PC-9 (cell line): ENCODE data around the gene FAM168A. TPM values are rescaled to one million over a fixed set of nuclear protein-coding genes. Genes with fewer than 3 reads are reported as not detected.

Experiments
- BruUV-seq: library from RNA; stranded (reverse); fragments of 400-500 nt; replicated peaks from 2 replicates; lab custom pipeline; 2021; lab: Mats Ljungman, UMichigan
- CTCF ChIA-PET: fragments of 300-600 bp; sonication (Branson Sonifier 250); formaldehyde crosslinking; loops from one replicate; lab custom pipeline; 2022; ENCODE audit warnings: antibody characterized with exemption; lab: Charles Lee
- POLR2A ChIA-PET: fragments of 300-600 bp; sonication (Branson Sonifier 250); formaldehyde crosslinking; loops from one replicate; lab custom pipeline; 2022; ENCODE audit warnings: antibody characterized with exemption; ENCODE audit not compliant: unreplicated experiment; lab: Charles Lee
- DNase-seq, 2 experiments: peaks; one replicate each; pipeline versions ENCODE4 v3.0.0 to v3.0.0-alpha.2; 2015 to 2022; ENCODE audit warnings: mixed read lengths in 1 of 2
- H2AFZ ChIP-seq: fragments of 200-600 bp; sonication (generic); 2 replicates; pipeline ENCODE4 v1.8.1; 2017; ENCODE audit warnings: antibody characterized with exemption
- H3F3A ChIP-seq: fragments of 200-600 bp; sonication (generic); 2 replicates; pipeline ENCODE4 v1.8.1; 2017; ENCODE audit warnings: antibody characterized with exemption, mild to moderate bottlenecking, low read depth; ENCODE audit not compliant: insufficient read depth
- H3K27ac ChIP-seq: fragments of 200-600 bp; sonication (generic); 2 replicates; pipeline ENCODE4 v1.6.1; 2016; ENCODE audit warnings: mixed run types
- H3K27me3 ChIP-seq: fragments of 200-600 bp; sonication (generic); 2 replicates; pipeline ENCODE4 v1.6.1; 2016; ENCODE audit warnings: low read depth, mixed run types; ENCODE audit not compliant: insufficient read depth
- H3K36me3 ChIP-seq: fragments of 200-600 bp; sonication (generic); 2 replicates; pipeline ENCODE4 v1.6.1; 2016; ENCODE audit warnings: low read depth, mixed run types
- H3K4me1 ChIP-seq: fragments of 200-600 bp; sonication (generic); replicated peaks from 2 replicates; pipeline ENCODE4 v1.6.1; 2016; ENCODE audit warnings: mixed run types; ENCODE audit not compliant: insufficient read depth
- H3K4me2 ChIP-seq: fragments of 200-600 bp; sonication (generic); 2 replicates; pipeline ENCODE4 v1.6.1; 2017; ENCODE audit warnings: mixed run types
- H3K4me3 ChIP-seq: fragments of 200-600 bp; sonication (generic); 2 replicates; pipeline ENCODE4 v1.6.1; 2016; ENCODE audit warnings: mixed run types
- H3K79me2 ChIP-seq: fragments of 200-600 bp; sonication (generic); 2 replicates; pipeline ENCODE4 v1.6.1; 2017; ENCODE audit warnings: low read depth, mixed run types
- H3K9me2 ChIP-seq: fragments of 200-600 bp; sonication (generic); 2 replicates; pipeline ENCODE4 v1.8.1; 2017; ENCODE audit warnings: mild to moderate bottlenecking; ENCODE audit not compliant: insufficient read depth
- H3K9me3 ChIP-seq: fragments of 200-600 bp; sonication (generic); 2 replicates; pipeline ENCODE4 v1.8.1; 2016; ENCODE audit warnings: low read depth; ENCODE audit not compliant: insufficient read depth
- H4K20me1 ChIP-seq: fragments of 200-600 bp; sonication (generic); 2 replicates; pipeline ENCODE4 v1.8.1; 2017; ENCODE audit not compliant: insufficient read depth
- EZH2 ChIP-seq: fragments of 200-600 bp; sonication (generic); IDR thresholded peaks from 2 replicates; pipeline ENCODE4 v1.8.0; 2017; ENCODE audit warnings: antibody characterized with exemption, low read depth
- intact Hi-C: fragments of 100-400 bp; cut with micrococcal nuclease; formaldehyde crosslinking; loops from one replicate; pipeline ENCODE4 v1.10.0; 2022; ENCODE audit not compliant: unreplicated experiment
- total RNA-seq: library from RNA; stranded (reverse); gene quantifications from 2 replicates; pipeline ENCODE4 v1.2.3, GENCODE V29; 2021
- TF ChIP-seq, protein P1 (sequence below): fragments of 200-600 bp; sonication (generic); conservative IDR thresholded peaks from 2 replicates; pipeline ENCODE4 v1.6.1; 2017; ENCODE audit warnings: mixed run types, antibody characterized with exemption, mild to moderate bottlenecking, moderate library complexity

The FAM168A gene
- total RNA-seq, 1 experiment from 2014 or later, result 51.2 TPM

DNA sequence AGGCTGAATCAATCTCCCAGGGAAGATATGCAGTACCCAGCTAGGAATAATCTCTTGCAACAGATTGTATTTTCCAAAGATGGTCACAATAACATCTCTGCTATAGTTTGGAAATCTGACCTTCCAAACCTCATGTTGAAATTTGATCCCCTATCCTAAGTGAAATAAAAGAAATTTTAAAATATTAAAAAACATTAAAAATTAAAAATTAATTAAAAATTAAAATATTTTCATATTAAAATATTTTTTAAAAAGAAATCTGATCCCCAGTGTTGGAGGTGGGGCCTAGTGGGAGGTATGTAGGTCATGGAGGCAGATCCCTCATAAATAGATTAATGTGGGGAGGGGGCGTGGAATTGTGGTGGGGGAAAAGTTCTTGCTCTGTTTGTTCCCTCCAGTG, 79.7 kb downstream of the FAM168A start:
- BruUV-seq, result no TSS peak
- Histone ChIP-seq H3K9me2 (no peaks in the 10 kb centered on the region), H3K9me3 (no peaks in the 10 kb centered on the region), H4K20me1 (no peaks in the 10 kb centered on the region), H3K36me3 (no peaks in the 10 kb centered on the region), H3K4me2 (no peak overlapping the region), H3K4me1 (no peaks in the 10 kb centered on the region), H3K27me3 (no peaks in the 10 kb centered on the region), H3K79me2 (no peaks in the 10 kb centered on the region), H3F3A (0 out of 2 replicates have a peak, but pooled peaks cover 3% of the 10 kb centered on the region), H2AFZ (no peak overlapping the region), H3K27ac (no peak overlapping the region), H3K4me3 (no peak overlapping the region)
- no peak for DNase-seq
- POLR2A ChIA-PET, result no interaction called here
- intact Hi-C loops, result no loop called here
- CTCF ChIA-PET, result no interaction called here
- no peak for TF ChIP-seq EZH2
- TF ChIP-seq, protein P1, sequence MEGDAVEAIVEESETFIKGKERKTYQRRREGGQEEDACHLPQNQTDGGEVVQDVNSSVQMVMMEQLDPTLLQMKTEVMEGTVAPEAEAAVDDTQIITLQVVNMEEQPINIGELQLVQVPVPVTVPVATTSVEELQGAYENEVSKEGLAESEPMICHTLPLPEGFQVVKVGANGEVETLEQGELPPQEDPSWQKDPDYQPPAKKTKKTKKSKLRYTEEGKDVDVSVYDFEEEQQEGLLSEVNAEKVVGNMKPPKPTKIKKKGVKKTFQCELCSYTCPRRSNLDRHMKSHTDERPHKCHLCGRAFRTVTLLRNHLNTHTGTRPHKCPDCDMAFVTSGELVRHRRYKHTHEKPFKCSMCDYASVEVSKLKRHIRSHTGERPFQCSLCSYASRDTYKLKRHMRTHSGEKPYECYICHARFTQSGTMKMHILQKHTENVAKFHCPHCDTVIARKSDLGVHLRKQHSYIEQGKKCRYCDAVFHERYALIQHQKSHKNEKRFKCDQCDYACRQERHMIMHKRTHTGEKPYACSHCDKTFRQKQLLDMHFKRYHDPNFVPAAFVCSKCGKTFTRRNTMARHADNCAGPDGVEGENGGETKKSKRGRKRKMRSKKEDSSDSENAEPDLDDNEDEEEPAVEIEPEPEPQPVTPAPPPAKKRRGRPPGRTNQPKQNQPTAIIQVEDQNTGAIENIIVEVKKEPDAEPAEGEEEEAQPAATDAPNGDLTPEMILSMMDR, result no peak

DNA sequence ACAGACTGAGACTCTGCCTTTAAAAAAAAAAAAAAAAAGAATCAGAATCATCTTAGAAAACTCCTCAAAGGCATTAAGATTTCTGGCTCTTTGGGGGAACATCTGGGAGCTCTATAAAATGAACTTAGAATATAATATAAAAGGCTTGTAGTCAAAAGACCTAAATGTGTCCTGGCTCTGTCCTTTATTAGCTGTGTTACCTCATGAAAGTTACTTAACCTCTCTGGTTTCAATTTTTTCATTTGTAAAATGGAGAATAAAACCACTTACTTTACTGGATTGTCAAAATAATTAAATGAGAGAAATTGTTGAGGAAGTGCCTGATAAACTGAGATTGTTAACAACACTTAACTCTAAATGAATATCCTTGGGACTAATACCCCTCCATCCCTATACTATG, 81.8 kb downstream of the FAM168A start:
- Histone ChIP-seq H3K27ac (no peak overlapping the region), H3K9me2 (no peaks in the 10 kb centered on the region), H3K9me3 (no peaks in the 10 kb centered on the region), H4K20me1 (no peaks in the 10 kb centered on the region), H3K4me2 (no peak overlapping the region), H3K4me3 (no peak overlapping the region), H3K36me3 (no peaks in the 10 kb centered on the region), H3F3A (no peaks in the 10 kb centered on the region), H2AFZ (no peak overlapping the region), H3K79me2 (no peaks in the 10 kb centered on the region), H3K27me3 (no peaks in the 10 kb centered on the region), H3K4me1 (no peaks in the 10 kb centered on the region)
- POLR2A ChIA-PET, result interaction anchor here (0.6 kb wide), 2 partner anchors 14 to 71 kb away, joined by 6 to 7 read pairs; no protein-coding TSS in a partner anchor
- intact Hi-C loops, result no loop called here
- DNase-seq, result no peak
- TF ChIP-seq, protein P1, result no peak
- no peak for TF ChIP-seq EZH2
- no TSS peak for BruUV-seq
- CTCF ChIA-PET, result no interaction called here

DNA sequence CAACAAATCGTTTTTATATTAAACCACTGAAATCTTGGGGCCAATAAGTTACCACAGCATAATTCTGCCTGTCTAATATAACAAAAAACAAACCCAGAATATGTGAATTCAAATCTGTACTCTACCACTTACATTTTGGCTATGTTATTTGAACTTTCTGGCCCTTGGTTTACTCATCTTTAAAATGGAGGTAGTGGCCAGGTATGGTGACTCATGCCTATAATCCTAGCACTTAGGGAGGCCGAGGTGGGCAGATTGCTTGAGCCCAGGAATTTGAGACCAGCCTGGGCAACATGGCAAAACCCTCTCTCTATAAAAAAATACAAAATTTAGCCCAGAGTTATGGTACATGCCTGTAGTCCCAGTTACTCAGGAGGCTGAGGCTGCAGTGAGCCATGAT, 84.2 kb downstream of the FAM168A start:
- no peaks in the 10 kb centered on the region for H3K4me1 ChIP-seq
- no peak overlapping the region for H3K4me3 ChIP-seq
- ChIA-PET POLR2A (no interaction called here), CTCF (interaction anchor here (0.7 kb wide), 1 partner anchor 14 kb away, joined by 6 read pairs; no protein-coding TSS in a partner anchor)
- no peaks in the 10 kb centered on the region for H3K9me2 ChIP-seq
- BruUV-seq, result no TSS peak
- no peaks in the 10 kb centered on the region for H3K79me2 ChIP-seq
- no peak overlapping the region for H3K4me2 ChIP-seq
- no peaks in the 10 kb centered on the region for H3K27me3 ChIP-seq
- H3K9me3 ChIP-seq, result no peaks in the 10 kb centered on the region
- no peak overlapping the region for H2AFZ ChIP-seq
- no peak overlapping the region for H3K27ac ChIP-seq
- H3F3A ChIP-seq, result no peaks in the 10 kb centered on the region
- TF ChIP-seq, protein P1, result no peak
- no peak for TF ChIP-seq EZH2
- intact Hi-C loops, result no loop called here
- DNase-seq, result no peak
- no peaks in the 10 kb centered on the region for H4K20me1 ChIP-seq
- no peaks in the 10 kb centered on the region for H3K36me3 ChIP-seq
